GM18909 (cell line): ENCODE results near the gene SRRD.
"Not testable (repeated sequence)": the region's sequence is repeated elsewhere in the genome, so short reads cannot be mapped to it uniquely, and the experiment has no call there.

Source experiments
- ATAC-seq: cut with Tn5 transposase; IDR thresholded peaks from one replicate; pipeline ENCODE4 v1.9.1; 2021; ENCODE audit warnings: mild to moderate bottlenecking; ENCODE audit not compliant: unreplicated experiment, poor library complexity

The SRRD gene

DNA sequence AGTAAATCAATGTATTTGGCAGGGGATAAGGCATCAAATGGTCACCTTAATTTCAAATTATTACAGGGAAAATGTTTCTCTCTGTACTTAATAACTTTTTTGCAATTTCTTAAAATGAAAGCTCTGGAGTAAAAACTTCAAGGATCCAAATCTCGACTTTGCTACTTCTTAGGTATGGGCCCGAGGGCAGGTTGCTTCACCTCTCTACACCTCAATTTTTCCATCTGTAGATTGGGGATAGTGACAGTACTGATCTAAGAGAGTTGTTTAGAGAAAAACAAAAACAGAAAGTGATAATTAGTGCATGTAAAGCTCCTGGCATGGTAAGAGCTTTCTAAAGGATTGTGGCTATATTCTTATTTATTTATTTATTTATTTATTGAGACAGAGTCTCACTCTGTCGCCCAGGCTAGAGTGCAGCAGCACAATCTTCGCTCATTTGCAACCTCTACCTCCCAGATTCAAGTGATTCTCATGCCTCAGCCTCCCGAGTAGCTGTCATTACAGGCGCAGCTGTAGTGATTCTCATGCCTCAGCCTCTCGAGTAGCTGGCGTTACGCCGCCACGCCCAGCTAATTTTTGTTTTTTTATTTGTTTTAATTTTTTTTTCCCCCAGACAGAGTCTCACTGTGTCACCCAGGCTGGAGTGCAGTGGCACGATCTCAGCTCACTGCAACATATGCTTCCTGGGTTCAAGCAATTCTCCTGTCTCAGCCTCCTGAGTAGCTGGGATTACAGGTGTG, 30.9 kb downstream of the SRRD start:
- no peak for ATAC-seq

DNA sequence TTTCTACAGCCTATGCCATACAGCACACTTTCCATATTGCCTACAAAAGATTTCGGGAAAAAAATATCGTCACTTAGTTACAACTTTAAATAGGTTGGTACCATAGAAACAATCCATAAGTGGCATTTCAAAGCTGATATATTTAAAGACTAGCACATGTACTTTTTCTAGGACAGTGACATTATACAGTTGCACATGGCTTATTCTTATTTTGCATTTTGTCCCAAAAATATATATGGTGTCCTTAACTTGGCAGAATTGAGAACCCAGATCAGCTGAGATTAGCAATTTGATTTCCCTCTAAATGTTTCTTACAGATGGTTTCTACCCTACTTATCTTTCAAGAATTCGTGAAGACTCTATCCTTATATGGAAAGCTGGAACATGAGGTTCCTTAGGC, 32.3 kb downstream of the SRRD start:
- no peak for ATAC-seq

DNA sequence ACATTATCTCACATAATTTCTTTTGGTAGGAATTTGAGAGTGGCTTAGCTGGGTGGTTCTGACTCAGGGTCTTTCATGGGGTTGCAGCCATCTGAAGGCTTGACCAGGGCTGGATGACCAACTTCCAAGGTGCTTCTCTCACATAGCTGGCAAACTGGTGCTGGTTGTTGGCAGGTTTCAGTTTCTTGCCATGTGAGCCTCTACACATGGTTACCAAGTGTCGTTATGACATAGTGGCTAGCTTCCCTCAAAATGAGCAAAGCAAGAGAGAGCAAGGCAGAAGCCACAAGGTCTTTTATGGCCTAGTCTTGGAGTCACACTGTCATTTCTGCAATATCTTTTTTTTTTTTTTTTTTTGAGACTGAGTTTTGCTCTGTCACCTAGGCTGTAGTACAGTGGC, 32.8 kb downstream of the SRRD start:
- no peak for ATAC-seq

DNA sequence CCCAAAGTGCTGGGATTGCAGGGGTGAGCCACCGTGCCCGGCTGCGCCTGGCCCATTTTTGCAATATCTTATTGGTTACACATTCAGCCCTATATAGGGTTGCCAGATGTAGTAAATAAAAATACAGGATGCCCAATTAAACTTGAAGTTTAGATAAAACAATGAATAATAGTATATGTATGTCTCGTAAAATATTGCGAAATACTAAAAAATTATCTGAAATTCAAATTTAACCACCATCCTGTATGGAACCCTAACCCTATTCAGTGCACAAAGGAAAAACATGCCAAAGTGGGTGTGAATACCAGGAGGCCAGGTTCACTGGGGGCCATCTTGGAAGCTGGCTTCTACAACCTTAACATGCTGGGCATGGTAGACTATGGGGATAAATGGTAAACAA, 33.8 kb downstream of the SRRD start:
- no peak for ATAC-seq

DNA sequence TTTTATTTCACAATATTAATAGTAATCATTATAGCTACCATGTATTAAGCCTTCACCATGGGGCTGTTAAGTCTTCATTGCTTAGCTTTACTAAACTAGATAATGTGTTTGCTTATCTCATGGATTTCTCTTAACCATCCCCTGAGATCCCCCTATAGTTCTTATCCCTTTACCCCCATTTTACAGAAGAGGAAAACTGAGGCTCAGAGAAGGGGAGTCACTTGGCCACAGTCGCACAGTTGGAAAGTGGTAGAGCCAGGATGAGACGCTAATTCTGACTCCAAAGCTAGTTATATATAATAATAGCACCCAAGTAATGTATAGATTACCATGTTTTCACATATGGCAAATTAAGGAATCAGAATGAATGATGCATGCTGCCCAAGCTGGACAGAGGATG, 38.3 kb downstream of the SRRD start:
- no peak for ATAC-seq

DNA sequence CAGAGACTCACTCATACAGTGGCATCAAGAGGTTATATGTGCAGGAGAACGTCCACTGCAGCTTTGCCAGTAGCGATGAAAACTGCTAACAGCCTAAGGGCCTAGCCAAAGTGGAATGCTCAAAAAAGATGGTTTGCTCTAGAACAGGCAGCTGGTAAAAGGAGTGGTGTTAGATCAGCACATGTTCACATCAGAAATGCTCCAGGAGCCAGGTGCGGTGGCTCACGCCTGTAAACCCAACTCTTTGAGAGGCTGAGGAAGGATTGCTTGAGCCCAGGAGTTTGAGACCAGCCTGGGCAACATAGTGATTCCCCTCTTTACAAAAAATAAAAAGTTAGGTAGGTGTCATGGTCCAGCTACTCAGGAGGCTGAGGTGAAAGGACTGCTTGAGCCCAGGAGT, 38.9 kb downstream of the SRRD start:
- ATAC-seq, result no peak

DNA sequence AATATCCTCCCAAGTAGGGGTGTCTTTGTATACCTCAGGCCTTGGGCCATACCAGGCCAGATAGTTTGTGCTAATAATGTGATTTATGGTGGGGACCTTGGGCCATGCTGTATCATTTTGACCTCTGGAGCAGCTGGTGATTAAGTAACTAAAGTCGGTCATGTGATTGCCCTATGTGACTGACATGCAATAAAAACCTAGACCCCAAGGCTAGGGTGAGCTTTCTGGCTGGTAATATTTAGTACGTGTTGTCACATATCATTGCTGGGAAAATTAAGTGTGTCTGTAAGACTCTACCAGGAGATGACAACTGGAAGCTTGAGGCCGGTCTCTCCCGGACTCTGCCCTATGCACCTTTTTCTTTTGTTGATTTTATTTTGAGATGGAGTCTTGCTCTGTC, 41.2 kb downstream of the SRRD start:
- no peak for ATAC-seq

DNA sequence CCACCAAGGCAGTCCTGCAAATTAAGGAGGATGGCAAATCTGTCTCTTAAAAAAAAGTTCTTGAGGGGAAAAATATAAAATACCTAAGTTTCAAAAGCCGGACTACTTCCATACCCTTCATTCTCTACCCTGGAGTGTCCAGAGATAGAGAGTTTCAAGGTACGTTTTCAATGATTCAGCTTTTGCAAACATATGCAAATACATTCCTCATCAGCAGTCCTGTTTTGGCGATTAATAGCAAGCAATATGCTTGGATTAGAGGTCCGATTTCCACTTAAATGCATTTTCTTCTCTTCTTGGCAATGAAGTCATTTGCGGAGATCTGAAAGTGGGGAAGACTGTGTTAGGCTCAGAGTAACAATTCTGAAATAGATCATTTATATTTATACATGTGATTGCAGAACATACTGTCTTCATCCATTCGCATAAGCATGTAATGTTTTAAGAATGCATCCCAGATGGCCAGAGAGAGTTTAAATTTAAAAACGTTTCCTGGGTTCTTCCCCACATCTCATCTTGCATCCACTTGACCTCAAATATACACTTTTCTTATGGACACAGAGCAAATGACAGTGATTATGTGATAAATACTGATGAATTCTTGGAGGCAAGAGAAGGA, 42.4 kb downstream of the SRRD start:
- no peak for ATAC-seq

DNA sequence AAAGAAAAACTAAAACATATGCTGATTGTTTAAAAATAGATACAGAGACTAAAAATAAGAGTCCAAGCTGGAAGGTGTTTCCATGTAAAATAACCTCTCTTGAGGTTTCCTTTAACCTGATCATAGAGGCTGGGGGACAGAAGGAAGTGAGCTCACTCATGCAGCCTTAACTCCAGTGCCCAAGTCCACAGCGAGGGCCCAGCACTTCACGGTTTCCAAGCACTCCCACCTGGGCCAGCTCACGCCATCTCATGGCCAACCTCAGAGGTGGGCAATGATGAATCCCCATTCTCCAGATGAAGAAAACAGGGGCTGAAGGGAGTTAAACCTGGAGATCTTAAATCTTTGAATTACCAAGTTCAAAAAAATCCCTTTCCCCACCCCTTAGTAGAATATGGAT, 43.5 kb downstream of the SRRD start:
- no peak for ATAC-seq

DNA sequence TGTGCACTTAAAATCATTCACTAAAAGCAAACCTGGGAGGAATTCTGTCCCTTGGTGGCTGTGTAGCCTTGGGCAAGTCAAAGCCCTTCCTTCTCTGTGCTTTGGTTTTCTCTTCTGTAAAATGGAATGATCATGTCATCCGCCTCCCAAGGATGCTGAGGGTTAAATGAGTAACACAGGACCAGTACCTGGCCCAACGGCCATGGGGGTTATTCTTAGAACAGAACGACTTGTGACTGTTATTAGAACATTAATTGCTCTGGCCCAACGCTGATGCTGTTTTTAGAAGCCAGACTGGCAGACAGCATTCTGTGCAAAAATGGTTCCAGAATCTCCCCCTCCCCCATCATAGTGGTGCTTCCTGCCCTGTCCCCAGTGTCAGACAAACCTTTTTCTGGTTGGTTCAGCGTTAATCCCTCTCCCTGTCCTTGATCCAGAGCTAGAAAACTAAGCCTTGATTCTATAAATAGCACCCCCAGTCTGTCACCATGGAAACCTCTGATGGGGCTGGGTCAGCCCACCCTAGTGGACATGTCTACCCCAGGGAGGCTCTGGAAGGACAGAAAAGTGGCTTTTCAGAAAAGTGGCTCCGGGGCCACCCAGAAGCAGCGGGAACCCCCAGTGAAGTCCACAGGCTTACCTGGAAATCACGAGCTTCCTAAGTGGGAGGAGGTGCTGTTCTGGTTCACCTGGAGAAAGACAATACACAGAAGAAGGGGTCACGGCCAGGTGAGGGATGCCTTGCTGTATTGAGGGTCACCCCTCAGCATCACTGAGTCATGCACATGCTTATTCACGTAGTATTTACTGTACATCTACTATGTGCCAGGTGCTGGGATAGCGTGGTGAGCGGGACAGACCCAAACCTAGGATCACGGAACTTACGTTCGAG, 44.1 kb downstream of the SRRD start:
- no peak for ATAC-seq

DNA sequence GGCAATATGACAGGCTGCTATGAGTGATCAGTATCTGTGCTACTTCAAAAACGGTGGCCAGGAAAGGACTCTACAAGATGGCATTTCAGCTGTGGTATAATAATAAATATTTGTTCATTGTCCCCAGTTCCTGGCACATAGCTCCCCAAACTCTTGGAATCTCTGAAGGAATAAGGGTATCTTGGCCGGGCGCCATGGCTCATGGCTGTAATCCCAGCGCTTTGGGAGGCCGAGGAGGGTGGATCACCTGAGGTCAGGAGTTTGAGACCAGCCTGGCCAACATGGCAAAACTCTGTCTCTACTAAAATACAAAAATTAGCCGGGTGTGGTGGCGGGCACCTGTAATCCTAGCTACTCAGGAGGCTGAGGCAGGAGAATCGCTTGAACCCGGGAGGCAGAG, 44.8 kb downstream of the SRRD start:
- not testable (repeated sequence) for ATAC-seq

DNA sequence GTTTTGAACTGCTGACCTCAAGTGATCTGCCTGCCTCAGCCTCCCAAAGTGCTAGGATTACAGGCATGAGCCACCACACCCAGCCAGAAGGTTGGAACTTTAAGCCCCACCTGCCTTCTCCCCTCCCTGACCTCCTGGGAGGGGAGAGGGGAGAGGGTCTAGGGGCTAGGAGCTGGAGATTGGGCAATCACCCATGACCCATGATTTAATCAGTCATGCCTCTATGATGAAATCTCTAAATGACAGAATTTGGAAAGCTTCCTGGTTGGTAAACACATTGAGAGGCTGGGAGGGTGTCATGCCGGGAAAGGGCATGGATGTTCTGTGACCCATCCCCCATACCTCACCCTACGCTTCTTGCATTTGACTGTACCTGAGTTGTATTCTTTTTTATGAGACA, 45.7 kb downstream of the SRRD start:
- no peak for ATAC-seq

DNA sequence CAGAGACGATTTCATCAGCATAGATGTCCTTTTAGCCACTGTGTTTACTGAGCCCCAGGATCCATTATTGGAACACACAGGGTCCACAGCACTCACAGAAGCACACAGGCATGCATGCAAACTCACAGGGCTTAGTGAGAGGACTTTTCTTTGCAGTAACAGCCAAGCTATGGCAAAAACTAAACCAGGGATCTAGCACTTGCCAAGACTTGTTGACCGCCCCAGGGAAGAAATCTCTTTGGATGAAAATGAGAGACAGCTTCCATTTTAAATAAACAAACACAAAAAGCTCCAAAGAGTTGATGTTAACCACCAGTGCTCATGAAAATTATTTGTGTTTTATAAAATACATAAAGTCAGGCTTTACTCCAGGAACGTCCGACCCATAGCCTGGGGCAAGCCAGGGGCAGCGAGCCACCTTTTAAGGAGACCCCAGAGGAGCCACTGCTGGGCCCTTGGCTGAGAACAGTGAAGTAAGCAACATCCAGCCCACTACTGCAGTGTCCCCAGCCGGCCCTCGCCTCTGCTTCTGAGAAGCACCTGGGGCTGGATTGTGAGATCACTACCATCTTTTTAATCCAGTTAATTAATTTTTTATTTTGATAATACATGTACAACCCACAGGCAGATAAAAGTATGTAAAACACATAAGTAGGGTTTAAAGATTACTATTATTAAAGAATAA, 50.6 kb downstream of the SRRD start:
- ATAC-seq, result no peak

DNA sequence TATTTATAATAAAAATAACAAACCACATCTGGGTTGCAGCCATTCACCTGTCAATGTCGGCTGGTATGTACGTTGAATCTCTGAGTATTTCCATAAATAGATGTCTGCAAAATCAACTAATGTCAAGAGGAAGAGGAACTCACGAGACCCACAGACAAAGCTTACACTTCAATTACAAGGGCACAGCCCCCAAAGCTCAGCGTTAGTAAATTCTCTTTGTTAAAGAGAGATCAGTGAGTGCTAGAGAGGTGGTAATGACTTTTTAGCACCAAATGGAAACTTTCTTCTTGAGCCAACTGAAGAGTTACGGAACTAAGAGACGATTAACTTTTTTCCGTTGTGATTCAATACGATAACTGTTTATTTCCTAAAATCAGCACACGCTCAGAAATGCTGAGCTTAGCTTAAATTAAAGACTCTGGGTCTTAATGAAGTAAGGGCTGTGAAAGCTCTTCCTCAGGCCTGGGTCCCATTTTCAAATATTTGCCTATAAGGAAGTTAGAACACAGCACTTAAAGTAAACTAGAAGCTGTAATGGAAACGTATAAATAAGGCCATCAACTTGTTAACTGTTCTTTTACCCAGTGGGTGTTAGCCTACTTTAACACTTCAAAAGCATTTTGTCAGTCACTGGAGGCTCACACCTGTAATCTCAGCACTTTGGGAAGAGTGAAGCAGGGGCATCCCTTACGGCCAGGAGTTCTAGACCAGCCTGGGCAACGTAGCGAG, 51.4 kb downstream of the SRRD start:
- no peak for ATAC-seq

DNA sequence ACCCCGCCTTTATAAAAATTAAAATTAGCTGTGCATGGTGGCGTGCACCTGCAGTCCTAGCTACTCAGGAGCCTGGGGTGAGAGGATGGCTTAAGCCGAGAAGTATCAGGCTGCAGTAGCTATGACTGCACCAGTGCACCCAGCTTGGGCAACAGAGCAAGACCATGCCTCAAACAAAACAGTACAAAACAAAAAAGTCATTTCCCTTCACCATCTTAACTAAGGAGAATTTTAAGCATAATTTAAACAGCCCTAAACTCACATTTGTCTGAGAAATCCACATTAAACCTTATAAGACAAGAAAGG, 51.9 kb downstream of the SRRD start:
- no peak for ATAC-seq

DNA sequence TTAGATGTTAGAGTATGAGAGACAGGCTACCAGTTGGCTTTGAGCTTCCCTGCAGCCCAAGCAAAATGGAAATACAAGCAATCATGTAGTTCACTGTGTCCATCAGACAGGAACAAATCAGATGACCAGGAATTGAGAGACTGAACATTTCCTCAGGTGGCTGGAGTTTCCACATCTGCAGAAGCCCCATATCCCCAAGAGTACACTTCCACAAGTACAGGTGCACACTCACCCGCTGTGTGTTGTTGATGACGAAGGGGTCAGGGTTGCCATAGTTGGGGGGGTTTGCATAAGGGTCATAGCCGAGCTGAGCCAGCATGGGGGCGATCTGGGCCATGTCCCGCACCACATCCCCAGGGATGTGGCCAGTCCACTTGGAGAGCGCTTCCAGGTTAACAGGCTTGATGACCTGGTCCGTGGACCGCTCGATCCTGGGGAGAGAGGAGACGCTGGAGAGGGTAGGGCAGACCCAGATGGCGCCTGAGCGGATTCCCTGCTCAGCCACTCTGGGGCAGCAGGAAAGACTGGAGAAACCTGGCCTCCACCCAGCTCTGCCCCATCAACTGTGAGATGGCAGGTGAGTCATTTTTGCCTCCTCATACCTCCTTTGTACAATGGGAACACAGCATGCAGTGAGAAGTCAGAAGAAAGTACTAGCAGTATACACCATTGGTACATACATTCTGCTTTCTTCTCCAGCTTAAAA, 52.5 kb downstream of the SRRD start:
- no peak for ATAC-seq

DNA sequence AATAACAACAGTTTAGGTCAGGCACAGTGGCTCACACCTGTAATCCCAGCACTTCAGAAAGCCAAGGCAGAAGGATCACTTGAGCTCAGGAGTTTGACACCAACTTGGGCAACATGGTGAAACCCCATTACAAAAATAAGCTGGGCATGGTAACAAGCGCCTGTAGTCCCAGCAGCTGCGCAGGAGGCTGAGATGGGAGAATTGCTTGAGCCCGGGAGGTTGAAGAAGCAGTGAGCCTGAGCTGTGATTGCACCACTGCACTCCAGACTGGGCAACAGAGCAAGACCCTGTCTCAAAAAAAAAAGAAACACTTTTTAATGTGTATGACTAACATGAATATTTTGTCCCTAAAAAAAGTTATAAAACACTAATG, 53.1 kb downstream of the SRRD start:
- no peak for ATAC-seq

DNA sequence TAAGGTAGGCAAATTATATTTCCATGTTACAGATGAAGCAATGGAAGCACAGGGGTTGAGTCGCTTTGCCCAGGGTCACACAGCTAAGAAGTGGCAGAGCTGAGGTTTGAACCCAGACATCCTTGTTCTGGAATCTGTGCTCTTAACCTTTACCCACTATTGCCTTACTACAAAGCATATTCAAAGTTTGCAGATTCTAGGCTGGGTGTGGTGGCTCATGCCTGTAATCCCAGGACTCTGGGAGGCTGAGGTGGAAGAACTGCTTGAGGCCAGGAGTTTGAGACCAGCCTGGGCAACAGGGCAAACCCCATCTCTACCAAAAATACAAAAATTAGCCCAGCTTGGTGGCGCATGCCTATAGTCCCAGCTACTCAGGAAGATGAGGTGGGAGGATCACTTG, 56.4 kb downstream of the SRRD start:
- ATAC-seq, result no peak

DNA sequence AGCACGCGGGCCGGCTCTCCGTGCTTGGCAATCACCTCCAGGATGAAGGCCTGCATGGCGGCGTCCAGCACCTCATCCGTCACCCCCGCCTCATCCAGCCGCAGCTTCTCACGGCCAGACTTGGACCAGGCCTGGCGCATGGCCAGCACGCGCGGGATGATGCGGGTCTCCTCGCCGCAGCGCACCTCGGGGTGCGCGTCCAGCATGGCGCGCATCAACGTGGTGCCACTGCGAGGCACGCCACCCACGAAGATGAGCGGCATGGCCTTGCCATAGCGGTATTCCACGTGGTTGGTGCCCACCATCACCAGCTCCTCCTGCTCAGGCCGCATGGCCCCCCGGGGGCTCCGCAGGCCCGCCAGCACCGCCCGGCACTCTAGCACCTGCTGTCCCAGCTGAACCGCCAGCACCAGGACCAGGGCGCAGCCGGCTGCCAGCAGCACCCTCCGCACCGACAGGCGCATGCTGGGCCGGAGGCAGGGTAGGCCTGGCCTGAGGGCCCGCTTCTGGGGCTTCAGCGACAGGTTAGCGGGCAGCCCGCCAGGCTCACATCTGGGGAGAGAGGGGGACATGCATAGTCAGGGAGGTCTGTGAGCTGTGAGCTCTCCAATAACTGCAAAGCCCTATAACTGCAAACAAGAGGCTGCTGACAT, 57.6 kb downstream of the SRRD start:
- no peak for ATAC-seq
